ENCODE data around the gene MSL3B.

MSL3B gene

GRCh38 chr2:233854241-233854981, 13.8 kb downstream of the MSL3B start, which contains the start of gene HJURP (continued):
- no peak for TF ChIP-seq HOMEZ (CRISPR knock-in tag; IDR thresholded peaks at IDR 0.05)
- no peak for TF ChIP-seq MAFF (IDR thresholded peaks at IDR 0.05; ENCODE audit: low read length)
- TF ChIP-seq CHCHD3 (CRISPR knock-in tag; IDR thresholded peaks at IDR 0.05): no peak
- TF ChIP-seq ZNF408 (CRISPR knock-in tag; IDR thresholded peaks at IDR 0.05; ENCODE audit: low read depth): no peak
- TF ChIP-seq MLX (CRISPR knock-in tag; conservative IDR thresholded peaks at IDR 0.05): no peak
- peak; percentile 64 for TF ChIP-seq AFF4 (CRISPR knock-in tag; IDR thresholded peaks at IDR 0.05)
- no peak for TF ChIP-seq TARDBP (IDR thresholded peaks at IDR 0.05)
- TF ChIP-seq MEF2A (IDR thresholded peaks at IDR 0.05; ENCODE audit: control insufficient read depth, low read depth, low read length): no peak
- no peak for TF ChIP-seq ZBTB43 (CRISPR knock-in tag; IDR thresholded peaks at IDR 0.05)
- 0 out of 2 replicates have a peak, but pooled peaks have one; percentile 17 for TF ChIP-seq ZEB2 (IDR thresholded peaks at IDR 0.05)
- TF ChIP-seq ILK (tag; IDR thresholded peaks at IDR 0.05; ENCODE audit: borderline replicate concordance, low read depth): no peak
- no peak for TF ChIP-seq HMBOX1 (IDR thresholded peaks at IDR 0.05)
- TF ChIP-seq PTTG1 (tag; IDR thresholded peaks at IDR 0.05; ENCODE audit: low read depth): no peak
- no peak for TF ChIP-seq SAFB (IDR thresholded peaks at IDR 0.05; ENCODE audit: borderline replicate concordance, low read depth, low read length)
- peak; percentile 68 for TF ChIP-seq TAL1 (IDR thresholded peaks at IDR 0.05)
- no peak for TF ChIP-seq ZNF75A (CRISPR knock-in tag; IDR thresholded peaks at IDR 0.05)
- TF ChIP-seq CBX5 (IDR thresholded peaks at IDR 0.05; ENCODE audit: borderline replicate concordance, low read depth): no peak
- TF ChIP-seq E2F6 (IDR thresholded peaks at IDR 0.05; ENCODE audit: borderline replicate concordance in 1 of 2, extremely low read depth in 1 of 2, insufficient read depth in 1 of 2, insufficient read length in 1 of 2, low read depth in 1 of 2, low read length in 1 of 2, poor library complexity in 1 of 2, severe bottlenecking in 1 of 2): peak; percentile 85 to 89

All from K562 (cell line).